Measurements from ENCODE around the gene DPH2.

DNA sequence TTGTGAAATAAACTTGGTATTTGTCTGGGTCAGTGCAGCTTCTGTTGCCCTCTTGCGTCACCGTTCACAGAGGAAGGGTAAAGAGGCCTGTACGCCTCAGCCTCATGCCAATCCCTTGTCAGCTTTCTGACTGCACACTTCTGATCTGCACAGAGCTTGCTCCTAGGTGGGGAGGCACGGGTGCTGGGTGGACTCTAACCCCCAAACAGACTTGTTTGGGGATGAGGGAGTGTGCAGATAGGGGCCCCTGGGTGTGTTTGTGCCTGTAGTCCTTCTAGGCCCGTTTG is 8.4 kb downstream of the DPH2 start:
- TF ChIP-seq POLR2AphosphoS5 (IDR thresholded peaks at IDR 0.05; ENCODE audit: low read depth, low read length), result no peak
- TF ChIP-seq SIN3A (IDR thresholded peaks at IDR 0.05; ENCODE audit: borderline replicate concordance, insufficient read depth, low read length), result no peak
- TF ChIP-seq FOXP2 (optimal IDR thresholded peaks at IDR 0.05; ENCODE audit: borderline replicate concordance, extremely low read depth, extremely low read length, insufficient read depth), result no peak
- TF ChIP-seq, protein P1, sequence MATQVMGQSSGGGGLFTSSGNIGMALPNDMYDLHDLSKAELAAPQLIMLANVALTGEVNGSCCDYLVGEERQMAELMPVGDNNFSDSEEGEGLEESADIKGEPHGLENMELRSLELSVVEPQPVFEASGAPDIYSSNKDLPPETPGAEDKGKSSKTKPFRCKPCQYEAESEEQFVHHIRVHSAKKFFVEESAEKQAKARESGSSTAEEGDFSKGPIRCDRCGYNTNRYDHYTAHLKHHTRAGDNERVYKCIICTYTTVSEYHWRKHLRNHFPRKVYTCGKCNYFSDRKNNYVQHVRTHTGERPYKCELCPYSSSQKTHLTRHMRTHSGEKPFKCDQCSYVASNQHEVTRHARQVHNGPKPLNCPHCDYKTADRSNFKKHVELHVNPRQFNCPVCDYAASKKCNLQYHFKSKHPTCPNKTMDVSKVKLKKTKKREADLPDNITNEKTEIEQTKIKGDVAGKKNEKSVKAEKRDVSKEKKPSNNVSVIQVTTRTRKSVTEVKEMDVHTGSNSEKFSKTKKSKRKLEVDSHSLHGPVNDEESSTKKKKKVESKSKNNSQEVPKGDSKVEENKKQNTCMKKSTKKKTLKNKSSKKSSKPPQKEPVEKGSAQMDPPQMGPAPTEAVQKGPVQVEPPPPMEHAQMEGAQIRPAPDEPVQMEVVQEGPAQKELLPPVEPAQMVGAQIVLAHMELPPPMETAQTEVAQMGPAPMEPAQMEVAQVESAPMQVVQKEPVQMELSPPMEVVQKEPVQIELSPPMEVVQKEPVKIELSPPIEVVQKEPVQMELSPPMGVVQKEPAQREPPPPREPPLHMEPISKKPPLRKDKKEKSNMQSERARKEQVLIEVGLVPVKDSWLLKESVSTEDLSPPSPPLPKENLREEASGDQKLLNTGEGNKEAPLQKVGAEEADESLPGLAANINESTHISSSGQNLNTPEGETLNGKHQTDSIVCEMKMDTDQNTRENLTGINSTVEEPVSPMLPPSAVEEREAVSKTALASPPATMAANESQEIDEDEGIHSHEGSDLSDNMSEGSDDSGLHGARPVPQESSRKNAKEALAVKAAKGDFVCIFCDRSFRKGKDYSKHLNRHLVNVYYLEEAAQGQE (IDR thresholded peaks at IDR 0.05; ENCODE audit: insufficient read depth in 1 of 2, low read depth in 2 of 2, low read length in 2 of 2), result no peak
- TF ChIP-seq TAF1 (IDR thresholded peaks at IDR 0.05; ENCODE audit: borderline replicate concordance, insufficient read depth, low read length), result no peak

Measured in PFSK-1 (cell line).